Measurements from ENCODE around the gene CELF3. TPM values are rescaled to one million over a fixed set of nuclear protein-coding genes. Genes with fewer than 3 reads are reported as not detected.

Gene CELF3
- total and polyA plus RNA-seq, 2 of the 13 experiments (the other 11 are each of a cell fraction or from before 2014, with no cell fraction given), result not detected

DNA sequence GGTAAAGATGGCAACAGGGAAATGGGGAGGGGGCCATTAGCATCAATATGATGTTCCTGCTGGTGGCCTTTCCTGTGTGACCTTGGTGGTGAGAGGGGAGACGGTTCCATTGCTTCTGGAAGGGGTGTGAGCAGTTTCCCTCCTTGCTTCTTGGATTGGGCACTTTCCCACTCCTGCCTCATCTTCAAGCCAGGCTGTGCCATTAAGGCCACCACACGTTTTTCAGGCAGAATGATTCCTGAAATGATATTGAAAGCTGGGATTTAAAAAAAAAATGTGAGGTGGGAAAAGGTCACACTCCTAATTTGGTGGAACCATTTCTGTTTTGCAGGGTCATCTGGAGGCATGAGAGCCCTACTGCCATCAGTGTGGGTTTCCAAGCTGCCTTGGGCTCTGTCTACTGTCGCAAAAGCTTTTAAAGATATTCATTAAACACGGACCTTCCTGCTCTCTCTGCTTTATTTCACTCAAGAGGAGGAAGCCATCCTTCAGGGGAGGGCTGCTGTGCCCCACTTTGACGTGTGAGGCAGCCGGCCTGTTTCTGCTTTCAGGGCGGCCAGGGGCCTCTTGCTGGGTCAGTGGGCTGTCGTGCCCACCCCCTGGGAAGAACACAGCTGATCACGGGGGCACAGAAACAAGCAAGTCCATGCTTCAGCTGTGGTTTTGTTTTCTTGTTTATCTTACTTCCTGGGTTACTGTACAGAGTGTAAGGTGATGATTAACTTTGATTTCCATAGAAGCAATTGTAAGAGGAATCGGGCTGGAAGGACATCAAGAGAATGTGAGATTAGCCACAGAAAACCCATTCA, 12.8 kb upstream of the CELF3 start (continued):
- TF ChIP-seq ZNF883 (CRISPR knock-in tag; IDR thresholded peaks at IDR 0.05; ENCODE audit: not compliant biosample characterization), result no peak
- TF ChIP-seq, protein P1, sequence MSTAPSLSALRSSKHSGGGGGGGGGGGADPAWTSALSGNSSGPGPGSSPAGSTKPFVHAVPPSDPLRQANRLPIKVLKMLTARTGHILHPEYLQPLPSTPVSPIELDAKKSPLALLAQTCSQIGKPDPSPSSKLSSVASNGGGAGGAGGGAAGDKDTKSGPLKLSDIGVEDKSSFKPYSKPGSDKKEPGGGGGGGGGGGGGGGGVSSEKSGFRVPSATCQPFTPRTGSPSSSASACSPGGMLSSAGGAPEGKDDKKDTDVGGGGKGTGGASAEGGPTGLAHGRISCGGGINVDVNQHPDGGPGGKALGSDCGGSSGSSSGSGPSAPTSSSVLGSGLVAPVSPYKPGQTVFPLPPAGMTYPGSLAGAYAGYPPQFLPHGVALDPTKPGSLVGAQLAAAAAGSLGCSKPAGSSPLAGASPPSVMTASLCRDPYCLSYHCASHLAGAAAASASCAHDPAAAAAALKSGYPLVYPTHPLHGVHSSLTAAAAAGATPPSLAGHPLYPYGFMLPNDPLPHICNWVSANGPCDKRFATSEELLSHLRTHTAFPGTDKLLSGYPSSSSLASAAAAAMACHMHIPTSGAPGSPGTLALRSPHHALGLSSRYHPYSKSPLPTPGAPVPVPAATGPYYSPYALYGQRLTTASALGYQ (CRISPR knock-in tag; IDR thresholded peaks at IDR 0.05), result no peak
- peak; percentile 52; the same call in 1 of the 2 replicates for TF ChIP-seq SAP130 (CRISPR knock-in tag; IDR thresholded peaks at IDR 0.05; ENCODE audit: low read depth)
- 0 out of 2 replicates have a peak, but pooled peaks have one; percentile 27 for TF ChIP-seq HOXA5 (CRISPR knock-in tag; IDR thresholded peaks at IDR 0.05)
- TF ChIP-seq ZNF652 (CRISPR knock-in tag; IDR thresholded peaks at IDR 0.05; ENCODE audit: borderline replicate concordance, low read depth), result no peak
- no peak for TF ChIP-seq SCMH1 (CRISPR knock-in tag; IDR thresholded peaks at IDR 0.05; ENCODE audit: borderline replicate concordance)
- TF ChIP-seq, protein P2, sequence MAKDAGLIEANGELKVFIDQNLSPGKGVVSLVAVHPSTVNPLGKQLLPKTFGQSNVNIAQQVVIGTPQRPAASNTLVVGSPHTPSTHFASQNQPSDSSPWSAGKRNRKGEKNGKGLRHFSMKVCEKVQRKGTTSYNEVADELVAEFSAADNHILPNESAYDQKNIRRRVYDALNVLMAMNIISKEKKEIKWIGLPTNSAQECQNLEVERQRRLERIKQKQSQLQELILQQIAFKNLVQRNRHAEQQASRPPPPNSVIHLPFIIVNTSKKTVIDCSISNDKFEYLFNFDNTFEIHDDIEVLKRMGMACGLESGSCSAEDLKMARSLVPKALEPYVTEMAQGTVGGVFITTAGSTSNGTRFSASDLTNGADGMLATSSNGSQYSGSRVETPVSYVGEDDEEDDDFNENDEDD (CRISPR knock-in tag; IDR thresholded peaks at IDR 0.05; ENCODE audit: borderline replicate concordance), result no peak
- no peak for TF ChIP-seq NFKBIZ (CRISPR knock-in tag; IDR thresholded peaks at IDR 0.05)
- TF ChIP-seq BHLHE40 (IDR thresholded peaks at IDR 0.05; ENCODE audit: low read length), result no peak
- TF ChIP-seq TBL1XR1 (IDR thresholded peaks at IDR 0.05; ENCODE audit: borderline replicate concordance, low read length, partially characterized antibody), result no peak
- no peak for TF ChIP-seq NR2F6 (IDR thresholded peaks at IDR 0.05)
- 0 out of 2 replicates have a peak, but pooled peaks have one; percentile 21 for TF ChIP-seq NR2F6 (CRISPR knock-in tag; IDR thresholded peaks at IDR 0.05)
- TF ChIP-seq, protein P3, sequence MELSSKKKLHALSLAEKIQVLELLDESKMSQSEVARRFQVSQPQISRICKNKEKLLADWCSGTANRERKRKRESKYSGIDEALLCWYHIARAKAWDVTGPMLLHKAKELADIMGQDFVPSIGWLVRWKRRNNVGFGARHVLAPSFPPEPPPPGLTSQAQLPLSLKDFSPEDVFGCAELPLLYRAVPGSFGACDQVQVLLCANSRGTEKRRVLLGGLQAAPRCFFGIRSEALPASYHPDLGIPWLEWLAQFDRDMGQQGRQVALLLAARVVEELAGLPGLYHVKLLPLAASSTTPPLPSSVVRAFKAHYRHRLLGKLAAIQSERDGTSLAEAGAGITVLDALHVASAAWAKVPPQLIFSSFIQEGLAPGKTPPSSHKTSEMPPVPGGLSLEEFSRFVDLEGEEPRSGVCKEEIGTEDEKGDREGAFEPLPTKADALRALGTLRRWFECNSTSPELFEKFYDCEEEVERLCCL (CRISPR knock-in tag; IDR thresholded peaks at IDR 0.05; ENCODE audit: borderline replicate concordance), result no peak
- no peak for TF ChIP-seq SRSF4 (IDR thresholded peaks at IDR 0.05; ENCODE audit: low read depth, low read length, poor library complexity, severe bottlenecking)
- TF ChIP-seq CBX1 (IDR thresholded peaks at IDR 0.05; ENCODE audit: low read depth), result no peak
- no peak for TF ChIP-seq GLI4 (CRISPR knock-in tag; IDR thresholded peaks at IDR 0.05; ENCODE audit: borderline replicate concordance)
- no peak for TF ChIP-seq TOE1 (CRISPR knock-in tag; IDR thresholded peaks at IDR 0.05)
- TF ChIP-seq ZNF780A (CRISPR knock-in tag; IDR thresholded peaks at IDR 0.05), result no peak
- TF ChIP-seq ZC3H4 (CRISPR knock-in tag; IDR thresholded peaks at IDR 0.05; ENCODE audit: borderline replicate concordance), result no peak
- TF ChIP-seq SIN3A (IDR thresholded peaks at IDR 0.05; ENCODE audit: borderline replicate concordance, low read depth, low read length), result no peak
- TF ChIP-seq, protein P4, sequence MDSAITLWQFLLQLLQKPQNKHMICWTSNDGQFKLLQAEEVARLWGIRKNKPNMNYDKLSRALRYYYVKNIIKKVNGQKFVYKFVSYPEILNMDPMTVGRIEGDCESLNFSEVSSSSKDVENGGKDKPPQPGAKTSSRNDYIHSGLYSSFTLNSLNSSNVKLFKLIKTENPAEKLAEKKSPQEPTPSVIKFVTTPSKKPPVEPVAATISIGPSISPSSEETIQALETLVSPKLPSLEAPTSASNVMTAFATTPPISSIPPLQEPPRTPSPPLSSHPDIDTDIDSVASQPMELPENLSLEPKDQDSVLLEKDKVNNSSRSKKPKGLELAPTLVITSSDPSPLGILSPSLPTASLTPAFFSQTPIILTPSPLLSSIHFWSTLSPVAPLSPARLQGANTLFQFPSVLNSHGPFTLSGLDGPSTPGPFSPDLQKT (CRISPR knock-in tag; IDR thresholded peaks at IDR 0.05; ENCODE audit: borderline replicate concordance), result no peak
- TF ChIP-seq ZNF230 (CRISPR knock-in tag; IDR thresholded peaks at IDR 0.05), result no peak
- TF ChIP-seq ZNF615 (CRISPR knock-in tag; IDR thresholded peaks at IDR 0.05; ENCODE audit: borderline replicate concordance), result no peak
